RWPE1 (cell line): ENCODE data around the gene SSRP1.

ENCODE experiments used
- CTCF ChIA-PET: fragments of 350-600 bp; sonication (Branson Sonifier 250); formaldehyde crosslinking; extraction: SDS; loops from one replicate; lab custom pipeline; 2021; lab: Yijun Ruan, JAX
- POLR2A ChIA-PET: fragments of 400-600 bp; formaldehyde crosslinking; extraction: SDS; loops from one replicate; lab custom pipeline; 2020; ENCODE audit warnings: antibody characterized with exemption; ENCODE audit not compliant: low non-redundant PET; lab: Yijun Ruan, JAX
- DNase-seq: peaks from one replicate; pipeline ENCODE4 v3.0.0; 2012; ENCODE audit warnings: low spot score
- H3K27ac ChIP-seq: fragments of 450-650 bp; 2 replicates; pipeline ENCODE4 v1.5.1; 2017
- TF ChIP-seq, protein P1 (sequence below): fragments of 450-650 bp; conservative IDR thresholded peaks from 2 replicates; pipeline ENCODE4 v1.5.1; 2017; ENCODE audit warnings: low read depth, mild to moderate bottlenecking

The SSRP1 gene

GRCh38 chr11:57279116-57279515 is 56.6 kb downstream of the SSRP1 start:
- peak overlapping the region; percentile 81 for H3K27ac ChIP-seq
- ChIA-PET POLR2A (no interaction called here), CTCF (interaction anchor here (0.7 kb wide), 2 partner anchors 149 to 830 kb away, joined by 3 read pairs; no protein-coding TSS in a partner anchor)
- TF ChIP-seq, protein P1, sequence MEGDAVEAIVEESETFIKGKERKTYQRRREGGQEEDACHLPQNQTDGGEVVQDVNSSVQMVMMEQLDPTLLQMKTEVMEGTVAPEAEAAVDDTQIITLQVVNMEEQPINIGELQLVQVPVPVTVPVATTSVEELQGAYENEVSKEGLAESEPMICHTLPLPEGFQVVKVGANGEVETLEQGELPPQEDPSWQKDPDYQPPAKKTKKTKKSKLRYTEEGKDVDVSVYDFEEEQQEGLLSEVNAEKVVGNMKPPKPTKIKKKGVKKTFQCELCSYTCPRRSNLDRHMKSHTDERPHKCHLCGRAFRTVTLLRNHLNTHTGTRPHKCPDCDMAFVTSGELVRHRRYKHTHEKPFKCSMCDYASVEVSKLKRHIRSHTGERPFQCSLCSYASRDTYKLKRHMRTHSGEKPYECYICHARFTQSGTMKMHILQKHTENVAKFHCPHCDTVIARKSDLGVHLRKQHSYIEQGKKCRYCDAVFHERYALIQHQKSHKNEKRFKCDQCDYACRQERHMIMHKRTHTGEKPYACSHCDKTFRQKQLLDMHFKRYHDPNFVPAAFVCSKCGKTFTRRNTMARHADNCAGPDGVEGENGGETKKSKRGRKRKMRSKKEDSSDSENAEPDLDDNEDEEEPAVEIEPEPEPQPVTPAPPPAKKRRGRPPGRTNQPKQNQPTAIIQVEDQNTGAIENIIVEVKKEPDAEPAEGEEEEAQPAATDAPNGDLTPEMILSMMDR = no peak
- DNase-seq = no peak

- TF ChIP-seq, protein P1 = no peak
- POLR2A ChIA-PET = no interaction called here
- CTCF ChIA-PET = interaction anchor here (0.7 to 2.7 kb wide), 4 partner anchors 14 to 831 kb away, joined by 3 to 11 read pairs (median 4); no protein-coding TSS in a partner anchor
Measured at GRCh38 chr11:57278721-57279095, 57.0 kb downstream of the SSRP1 start.

GRCh38 chr11:57277845-57278720 is 57.6 kb downstream of the SSRP1 start:
- CTCF ChIA-PET = interaction anchor here (0.7 to 2.7 kb wide), 5 partner anchors 13 to 944 kb away, joined by 3 to 11 read pairs (median 4); no protein-coding TSS in a partner anchor
- DNase-seq = peak; percentile 80
- peak overlapping the region; percentile 81 for H3K27ac ChIP-seq
- POLR2A ChIA-PET = no interaction called here
- TF ChIP-seq, protein P1 = peak; percentile 87

More at GRCh38 chr11:57278721-57279095, 57.0 kb downstream of the SSRP1 start:
- peak overlapping the region; percentile 81 for H3K27ac ChIP-seq
- DNase-seq = no peak

DNA sequence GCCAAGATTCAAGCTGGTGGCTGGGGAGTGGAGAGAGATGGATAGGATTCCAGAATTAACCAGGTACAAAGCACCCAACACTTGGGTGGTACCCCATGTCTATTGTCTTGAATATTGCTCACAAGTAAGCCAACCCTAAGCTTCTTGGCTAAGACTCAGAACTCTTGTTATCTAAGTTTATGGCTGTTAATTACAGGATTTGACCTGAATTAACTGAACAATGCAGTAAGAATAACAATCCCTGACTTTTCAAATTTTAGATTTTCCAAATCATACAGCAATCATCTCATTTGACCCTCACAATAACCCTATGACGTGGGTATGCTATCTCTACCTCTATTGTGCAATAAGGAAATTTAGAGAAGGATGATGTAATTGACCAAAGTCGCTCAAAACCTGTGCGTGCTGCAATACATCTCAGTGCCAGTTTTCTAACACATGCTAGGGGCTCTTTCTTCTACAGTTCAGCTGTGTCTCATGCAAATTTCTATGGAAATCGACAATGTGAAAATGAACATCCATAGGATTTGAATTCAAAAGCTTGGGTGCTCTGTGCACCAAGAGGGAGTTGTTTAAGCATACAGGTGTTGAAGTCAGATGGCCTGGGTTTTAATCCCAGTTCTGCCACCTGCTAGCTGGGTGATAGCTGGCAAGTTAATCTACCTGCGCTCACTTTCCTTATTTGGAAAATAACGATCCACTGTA is 58.6 kb downstream of the SSRP1 start:
- ChIA-PET POLR2A (no interaction called here), CTCF (interaction anchor here (0.6 to 2.7 kb wide), 4 partner anchors 25 to 943 kb away, joined by 3 to 11 read pairs (median 4); no protein-coding TSS in a partner anchor)
- no peak overlapping the region for H3K27ac ChIP-seq
- TF ChIP-seq, protein P1 = no peak
- no peak for DNase-seq

- H3K27ac ChIP-seq = no peak overlapping the region
- ChIA-PET POLR2A (no interaction called here), CTCF (interaction anchor here (2.7 kb wide), 1 partner anchor 27 kb away, joined by 11 read pairs; no protein-coding TSS in a partner anchor)
- TF ChIP-seq, protein P1 = no peak
- DNase-seq = no peak
Measured at GRCh38 chr11:57276169-57276970, 59.3 kb downstream of the SSRP1 start.
